ENCODE data around the gene FAM131B.
A peak's percentile ranks its signal among the peaks of the same experiment; 100 is the strongest.

Gene FAM131B

DNA sequence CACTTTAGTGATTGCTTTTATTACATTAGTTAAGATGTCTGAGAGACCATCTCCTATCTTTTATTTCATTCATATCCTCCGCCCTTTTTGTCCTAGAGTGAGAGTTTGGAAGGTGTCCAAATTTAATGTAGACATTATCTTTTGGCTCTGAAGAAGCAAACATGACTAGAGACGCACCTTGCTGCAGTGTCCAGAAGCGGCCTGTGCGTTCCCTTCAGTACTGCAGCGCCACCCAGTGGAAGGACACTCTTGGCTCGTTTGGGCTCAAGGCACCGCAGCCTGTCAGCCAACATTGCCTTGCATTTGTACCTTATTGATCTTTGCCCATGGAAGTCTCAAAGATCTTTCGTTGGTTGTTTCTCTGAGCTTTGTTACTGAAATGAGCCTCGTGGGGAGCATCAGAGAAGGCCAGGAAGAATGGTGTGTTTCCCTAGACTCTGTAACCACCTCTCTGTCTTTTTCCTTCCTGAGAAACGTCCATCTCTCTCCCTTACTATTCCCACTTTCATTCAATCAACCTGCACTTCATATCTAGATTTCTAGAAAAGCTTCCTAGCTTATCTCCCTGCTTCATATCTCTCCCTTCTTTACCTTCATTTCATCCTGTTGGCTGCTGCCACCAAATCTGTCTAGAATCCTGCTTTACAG is 57.0 kb downstream of the FAM131B start:
- peaks cover 28% of the 10 kb centered on the region for H3K36me3 ChIP-seq (replicated peaks; ENCODE audit: insufficient read depth, low read length)
- no peaks in the 10 kb centered on the region for H4K20me1 ChIP-seq (ENCODE audit: insufficient read depth, low read length)
- H3K9me2 ChIP-seq (replicated peaks; ENCODE audit: insufficient read depth, low read length): no peaks in the 10 kb centered on the region

DNA sequence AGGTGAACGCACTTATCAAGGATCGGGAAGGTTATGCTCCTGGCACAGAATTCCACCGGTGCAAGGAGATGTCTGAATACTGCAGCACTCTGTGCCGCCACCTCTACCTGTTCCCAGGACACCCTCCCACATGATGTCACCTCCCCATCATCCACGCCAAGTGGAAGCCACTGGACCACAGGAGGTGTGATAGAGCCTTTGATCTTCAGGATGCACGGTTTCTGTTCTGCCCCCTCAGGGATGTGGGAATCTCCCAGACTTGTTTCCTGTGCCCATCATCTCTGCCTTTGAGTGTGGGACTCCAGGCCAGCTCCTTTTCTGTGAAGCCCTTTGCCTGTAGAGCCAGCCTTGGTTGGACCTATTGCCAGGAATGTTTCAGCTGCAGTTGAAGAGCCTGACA is 57.6 kb downstream of the FAM131B start:
- Histone ChIP-seq H3K4me3 (ENCODE audit: low read length) (no peak overlapping the region), H3K36me3 (replicated peaks; ENCODE audit: insufficient read depth, low read length) (peaks cover 34% of the 10 kb centered on the region), H3K27me3 (replicated peaks; ENCODE audit: insufficient read depth, low read length) (no peaks in the 10 kb centered on the region), H3K9me3 (replicated peaks; ENCODE audit: insufficient read depth, low read length) (no peaks in the 10 kb centered on the region), H3K27ac (ENCODE audit: low read length) (no peak overlapping the region), H3F3A (ENCODE audit: insufficient read depth, low read length) (no peaks in the 10 kb centered on the region), H2AFZ (ENCODE audit: low read length) (no peak overlapping the region), H3K79me2 (ENCODE audit: low read length) (no peaks in the 10 kb centered on the region), H3K9me2 (replicated peaks; ENCODE audit: insufficient read depth, low read length) (no peaks in the 10 kb centered on the region), H3K9ac (ENCODE audit: low read length) (no peak overlapping the region), H4K20me1 (ENCODE audit: insufficient read depth, low read length) (no peaks in the 10 kb centered on the region), H3K4me1 (ENCODE audit: low read length) (no peaks in the 10 kb centered on the region), H3K4me2 (ENCODE audit: low read depth, low read length) (no peak overlapping the region)
- no peak for DNase-seq
- TF ChIP-seq, protein P1, sequence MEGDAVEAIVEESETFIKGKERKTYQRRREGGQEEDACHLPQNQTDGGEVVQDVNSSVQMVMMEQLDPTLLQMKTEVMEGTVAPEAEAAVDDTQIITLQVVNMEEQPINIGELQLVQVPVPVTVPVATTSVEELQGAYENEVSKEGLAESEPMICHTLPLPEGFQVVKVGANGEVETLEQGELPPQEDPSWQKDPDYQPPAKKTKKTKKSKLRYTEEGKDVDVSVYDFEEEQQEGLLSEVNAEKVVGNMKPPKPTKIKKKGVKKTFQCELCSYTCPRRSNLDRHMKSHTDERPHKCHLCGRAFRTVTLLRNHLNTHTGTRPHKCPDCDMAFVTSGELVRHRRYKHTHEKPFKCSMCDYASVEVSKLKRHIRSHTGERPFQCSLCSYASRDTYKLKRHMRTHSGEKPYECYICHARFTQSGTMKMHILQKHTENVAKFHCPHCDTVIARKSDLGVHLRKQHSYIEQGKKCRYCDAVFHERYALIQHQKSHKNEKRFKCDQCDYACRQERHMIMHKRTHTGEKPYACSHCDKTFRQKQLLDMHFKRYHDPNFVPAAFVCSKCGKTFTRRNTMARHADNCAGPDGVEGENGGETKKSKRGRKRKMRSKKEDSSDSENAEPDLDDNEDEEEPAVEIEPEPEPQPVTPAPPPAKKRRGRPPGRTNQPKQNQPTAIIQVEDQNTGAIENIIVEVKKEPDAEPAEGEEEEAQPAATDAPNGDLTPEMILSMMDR (IDR thresholded peaks at IDR 0.05; ENCODE audit: low read length): no peak
- TF ChIP-seq EZH2phosphoT487 (IDR thresholded peaks at IDR 0.05; ENCODE audit: low read length) (no peak), EZH2 (optimal IDR thresholded peaks at IDR 0.05; ENCODE audit: low read depth, low read length) (no peak)

More for the DNA sequence above, 57.0 kb downstream of the FAM131B start:
- Histone ChIP-seq H3K4me2 (ENCODE audit: low read depth, low read length) (no peak overlapping the region), H2AFZ (ENCODE audit: low read length) (no peak overlapping the region), H3F3A (ENCODE audit: insufficient read depth, low read length) (no peaks in the 10 kb centered on the region), H3K4me3 (ENCODE audit: low read length) (no peak overlapping the region), H3K27me3 (replicated peaks; ENCODE audit: insufficient read depth, low read length) (no peaks in the 10 kb centered on the region), H3K27ac (ENCODE audit: low read length) (no peak overlapping the region), H3K79me2 (ENCODE audit: low read length) (no peaks in the 10 kb centered on the region), H3K4me1 (ENCODE audit: low read length) (no peaks in the 10 kb centered on the region), H3K9me3 (replicated peaks; ENCODE audit: insufficient read depth, low read length) (no peaks in the 10 kb centered on the region), H3K9ac (ENCODE audit: low read length) (no peak overlapping the region)
- DNase-seq: peak; percentile 28
- TF ChIP-seq EZH2 (optimal IDR thresholded peaks at IDR 0.05; ENCODE audit: low read depth, low read length): no peak
- TF ChIP-seq EZH2phosphoT487 (IDR thresholded peaks at IDR 0.05; ENCODE audit: low read length): no peak
- TF ChIP-seq, protein P1 (IDR thresholded peaks at IDR 0.05; ENCODE audit: low read length): peak; percentile 60

DNA sequence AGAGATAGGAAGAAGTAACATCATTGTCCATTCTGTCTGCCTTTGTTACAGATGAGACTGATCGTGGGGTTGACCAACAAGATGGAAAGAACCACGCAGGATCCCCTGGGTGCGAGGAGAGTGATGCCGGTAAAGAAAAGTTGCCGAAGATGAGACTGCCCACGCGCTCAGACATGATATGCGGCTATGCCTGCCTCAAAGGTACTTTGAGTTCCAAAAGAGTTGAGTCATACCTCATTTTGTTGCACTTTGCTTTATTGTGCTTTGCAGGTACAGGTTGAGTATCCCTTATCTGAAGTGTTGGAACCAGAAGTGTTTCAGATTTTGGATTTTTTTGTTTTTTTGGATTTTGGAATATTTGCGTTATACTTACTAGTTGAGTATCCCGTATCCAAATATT is 58.8 kb downstream of the FAM131B start:
- H3K9me3 ChIP-seq (replicated peaks; ENCODE audit: insufficient read depth, low read length): no peaks in the 10 kb centered on the region
- H3K4me2 ChIP-seq (ENCODE audit: low read depth, low read length): no peak overlapping the region
- no peak overlapping the region for H2AFZ ChIP-seq (ENCODE audit: low read length)
- no peak overlapping the region for H3K27ac ChIP-seq (ENCODE audit: low read length)
- H3F3A ChIP-seq (ENCODE audit: insufficient read depth, low read length): no peaks in the 10 kb centered on the region
- H3K79me2 ChIP-seq (ENCODE audit: low read length): no peaks in the 10 kb centered on the region; the same call in 1 of the 2 replicates
- no peak overlapping the region for H3K4me3 ChIP-seq (ENCODE audit: low read length)
- no peaks in the 10 kb centered on the region for H3K4me1 ChIP-seq (ENCODE audit: low read length)
- no peaks in the 10 kb centered on the region for H4K20me1 ChIP-seq (ENCODE audit: insufficient read depth, low read length)
- H3K9me2 ChIP-seq (replicated peaks; ENCODE audit: insufficient read depth, low read length): no peaks in the 10 kb centered on the region
- no peak for DNase-seq
- H3K9ac ChIP-seq (ENCODE audit: low read length): no peak overlapping the region
- TF ChIP-seq EZH2phosphoT487 (IDR thresholded peaks at IDR 0.05; ENCODE audit: low read length): no peak
- TF ChIP-seq EZH2 (optimal IDR thresholded peaks at IDR 0.05; ENCODE audit: low read depth, low read length): no peak
- TF ChIP-seq, protein P1 (IDR thresholded peaks at IDR 0.05; ENCODE audit: low read length): no peak
- H3K36me3 ChIP-seq (replicated peaks; ENCODE audit: insufficient read depth, low read length): peaks cover 36% of the 10 kb centered on the region
- no peaks in the 10 kb centered on the region for H3K27me3 ChIP-seq (replicated peaks; ENCODE audit: insufficient read depth, low read length)

Data from MM.1S (cell line).